Measurements from ENCODE around the gene RUNX1.

The RUNX1 gene

DNA sequence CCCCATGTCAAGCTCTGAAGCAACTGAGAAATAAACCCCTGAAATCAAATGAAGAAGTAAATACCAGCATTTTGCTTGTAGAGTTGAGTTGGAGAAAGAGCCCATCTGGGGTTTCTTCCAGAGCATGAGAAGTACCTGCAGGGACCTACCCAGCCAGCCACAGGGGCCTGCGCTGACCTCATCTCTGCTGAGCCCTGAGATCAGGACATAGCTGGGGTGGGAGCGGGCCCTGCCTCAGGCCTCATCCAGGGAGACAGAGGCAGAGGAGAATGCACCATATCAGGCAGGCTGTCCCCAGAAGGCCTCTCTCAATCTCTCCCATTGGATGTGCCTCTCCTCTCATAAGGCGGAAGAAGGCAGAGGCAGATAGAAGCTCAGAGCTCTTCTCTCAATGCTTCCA lies 27.6 kb downstream of the RUNX1 start:
- DNase-seq (ENCODE audit: low spot score): no peak
- in situ Hi-C loops (cut with MboI; ENCODE audit: low pct_unique_long_range_greater_than_20kb, low sequenced_read_pairs, unreplicated experiment): no loop called here
- no peak for TF ChIP-seq CTCF (IDR thresholded peaks at IDR 0.05; ENCODE audit: extremely low read depth, insufficient read depth, missing control alignments)

GRCh38 chr21:35020902-35021301 lies 28.2 kb downstream of the RUNX1 start:
- no peak for DNase-seq (ENCODE audit: low spot score)
- no peak for TF ChIP-seq CTCF (IDR thresholded peaks at IDR 0.05; ENCODE audit: extremely low read depth, insufficient read depth, missing control alignments)
- in situ Hi-C loops (cut with MboI; ENCODE audit: low pct_unique_long_range_greater_than_20kb, low sequenced_read_pairs, unreplicated experiment): no loop called here

DNA sequence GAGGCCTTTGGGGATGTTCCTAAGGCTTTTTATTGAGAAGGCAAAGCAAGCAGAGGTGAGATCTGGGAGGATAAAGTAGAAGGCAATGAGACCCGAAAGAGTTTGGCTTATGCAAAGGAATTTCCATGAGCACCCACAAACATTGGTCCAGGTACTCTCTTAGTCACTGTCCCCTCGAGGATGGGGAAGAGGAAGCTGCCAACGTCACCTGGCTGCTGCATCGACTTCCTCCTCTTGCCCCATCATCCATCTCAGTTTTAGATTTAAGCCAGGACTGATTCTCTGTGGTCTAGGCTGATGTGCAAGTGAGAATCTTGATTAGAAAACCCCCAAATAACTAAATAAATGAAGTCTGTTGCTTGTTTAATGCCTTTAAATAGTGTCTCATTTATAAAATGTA lies 28.7 kb downstream of the RUNX1 start:
- DNase-seq (ENCODE audit: low spot score): no peak
- in situ Hi-C loops (cut with MboI; ENCODE audit: low pct_unique_long_range_greater_than_20kb, low sequenced_read_pairs, unreplicated experiment): no loop called here
- TF ChIP-seq CTCF (IDR thresholded peaks at IDR 0.05; ENCODE audit: extremely low read depth, insufficient read depth, missing control alignments): no peak

DNA sequence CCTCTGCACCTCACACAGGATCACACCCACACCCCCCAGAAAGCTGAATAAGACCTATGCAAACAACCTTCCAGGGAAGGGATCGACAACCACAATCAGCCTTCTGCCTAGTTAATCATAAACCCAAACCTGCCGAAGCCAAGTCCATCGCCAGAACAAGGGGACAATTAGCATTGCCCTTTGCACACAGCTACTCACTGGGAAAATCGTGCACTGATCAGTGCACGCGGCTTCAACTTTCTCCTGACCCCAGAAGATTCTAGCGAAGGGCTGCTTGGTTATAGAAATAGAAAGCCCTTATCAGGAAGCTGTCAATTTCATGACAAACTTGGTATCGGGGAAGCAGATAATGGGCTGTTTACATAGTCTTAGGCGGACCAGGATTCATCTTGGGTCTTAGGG lies 29.5 kb downstream of the RUNX1 start:
- no peak for DNase-seq (ENCODE audit: low spot score)
- no peak for TF ChIP-seq CTCF (IDR thresholded peaks at IDR 0.05; ENCODE audit: extremely low read depth, insufficient read depth, missing control alignments)
- in situ Hi-C loops (cut with MboI; ENCODE audit: low pct_unique_long_range_greater_than_20kb, low sequenced_read_pairs, unreplicated experiment): no loop called here

DNA sequence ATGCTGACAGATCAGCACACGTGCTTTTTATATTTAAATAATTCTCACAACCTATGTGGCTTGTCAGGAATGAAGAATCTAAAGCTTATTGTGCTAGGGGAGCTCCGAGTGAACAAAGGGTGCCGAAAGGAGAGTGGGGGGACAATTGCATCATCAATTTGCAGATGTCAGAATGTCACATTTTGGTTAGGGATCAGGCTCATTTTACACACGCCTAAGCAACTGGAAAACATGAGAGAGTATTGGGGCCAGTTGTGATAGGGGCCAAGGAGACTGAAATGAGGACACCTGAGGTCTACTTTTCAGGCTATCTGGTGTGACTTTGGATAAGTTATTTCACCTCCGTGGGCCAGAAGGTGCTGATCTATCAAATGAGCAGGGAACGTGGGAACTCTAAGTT lies 31.8 kb downstream of the RUNX1 start:
- TF ChIP-seq CTCF (IDR thresholded peaks at IDR 0.05; ENCODE audit: extremely low read depth, insufficient read depth, missing control alignments): no peak
- in situ Hi-C loops (cut with MboI; ENCODE audit: low pct_unique_long_range_greater_than_20kb, low sequenced_read_pairs, unreplicated experiment): no loop called here
- DNase-seq (ENCODE audit: low spot score): no peak

- in situ Hi-C loops (cut with MboI; ENCODE audit: low pct_unique_long_range_greater_than_20kb, low sequenced_read_pairs, unreplicated experiment): no loop called here
- TF ChIP-seq CTCF (IDR thresholded peaks at IDR 0.05; ENCODE audit: extremely low read depth, insufficient read depth, missing control alignments): no peak
- DNase-seq (ENCODE audit: low spot score): no peak
These were observed 32.4 kb downstream of the RUNX1 start for GRCh38 chr21:35016517-35017188.
